Cardiac fibroblast (primary cell): Measurements from ENCODE around the gene KRT27.
"Not testable (repeated sequence)": the region's sequence is repeated elsewhere in the genome, so short reads cannot be mapped to it uniquely, and the experiment has no call there.

Experiments
- DNase-seq, 2 donors: peaks; one replicate each; pipeline versions ENCODE4 v3.0.0 to v3.0.0-alpha.2; 2010; ENCODE audit warnings: low read depth in 2 of 2
- H3K4me3 ChIP-seq, 2 donors: replicated peaks in 1 of 2; 1 replicate in 1 of 2; 2 replicates in 1 of 2; pipeline ENCODE4 v1.5.1; 2011; ENCODE audit warnings: low read depth in 2 of 2, low read length in 2 of 2, mild to moderate bottlenecking in 2 of 2, moderate library complexity in 1 of 2
- TF ChIP-seq, protein P1 (sequence below): IDR thresholded peaks from one replicate; pipeline ENCODE4 v1.5.1; 2011; ENCODE audit warnings: low read depth, mild to moderate bottlenecking, low read length, inconsistent platforms

Gene KRT27

DNA sequence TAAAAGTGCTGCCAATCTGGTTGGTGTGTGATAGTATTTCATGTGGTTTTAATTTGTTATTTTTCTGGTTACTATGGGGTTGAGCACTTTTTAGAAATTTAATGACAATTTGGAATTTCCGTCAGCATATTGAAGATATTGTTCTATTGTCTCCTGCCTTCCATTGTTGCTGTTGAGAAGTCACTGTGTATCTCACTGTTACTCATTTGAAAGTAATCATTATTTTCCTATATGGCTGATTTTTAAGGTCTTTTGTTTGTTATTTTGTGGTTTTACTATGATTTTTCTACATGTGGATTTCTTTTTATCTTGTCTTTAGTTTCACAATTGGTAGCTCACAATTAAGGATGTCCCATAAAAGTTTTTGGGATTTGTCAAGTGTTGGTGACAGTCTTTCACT lies 18.6 kb downstream of the KRT27 start:
- no peak overlapping the region for H3K4me3 ChIP-seq
- TF ChIP-seq, protein P1, sequence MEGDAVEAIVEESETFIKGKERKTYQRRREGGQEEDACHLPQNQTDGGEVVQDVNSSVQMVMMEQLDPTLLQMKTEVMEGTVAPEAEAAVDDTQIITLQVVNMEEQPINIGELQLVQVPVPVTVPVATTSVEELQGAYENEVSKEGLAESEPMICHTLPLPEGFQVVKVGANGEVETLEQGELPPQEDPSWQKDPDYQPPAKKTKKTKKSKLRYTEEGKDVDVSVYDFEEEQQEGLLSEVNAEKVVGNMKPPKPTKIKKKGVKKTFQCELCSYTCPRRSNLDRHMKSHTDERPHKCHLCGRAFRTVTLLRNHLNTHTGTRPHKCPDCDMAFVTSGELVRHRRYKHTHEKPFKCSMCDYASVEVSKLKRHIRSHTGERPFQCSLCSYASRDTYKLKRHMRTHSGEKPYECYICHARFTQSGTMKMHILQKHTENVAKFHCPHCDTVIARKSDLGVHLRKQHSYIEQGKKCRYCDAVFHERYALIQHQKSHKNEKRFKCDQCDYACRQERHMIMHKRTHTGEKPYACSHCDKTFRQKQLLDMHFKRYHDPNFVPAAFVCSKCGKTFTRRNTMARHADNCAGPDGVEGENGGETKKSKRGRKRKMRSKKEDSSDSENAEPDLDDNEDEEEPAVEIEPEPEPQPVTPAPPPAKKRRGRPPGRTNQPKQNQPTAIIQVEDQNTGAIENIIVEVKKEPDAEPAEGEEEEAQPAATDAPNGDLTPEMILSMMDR = no peak
- DNase-seq = no peak

DNA sequence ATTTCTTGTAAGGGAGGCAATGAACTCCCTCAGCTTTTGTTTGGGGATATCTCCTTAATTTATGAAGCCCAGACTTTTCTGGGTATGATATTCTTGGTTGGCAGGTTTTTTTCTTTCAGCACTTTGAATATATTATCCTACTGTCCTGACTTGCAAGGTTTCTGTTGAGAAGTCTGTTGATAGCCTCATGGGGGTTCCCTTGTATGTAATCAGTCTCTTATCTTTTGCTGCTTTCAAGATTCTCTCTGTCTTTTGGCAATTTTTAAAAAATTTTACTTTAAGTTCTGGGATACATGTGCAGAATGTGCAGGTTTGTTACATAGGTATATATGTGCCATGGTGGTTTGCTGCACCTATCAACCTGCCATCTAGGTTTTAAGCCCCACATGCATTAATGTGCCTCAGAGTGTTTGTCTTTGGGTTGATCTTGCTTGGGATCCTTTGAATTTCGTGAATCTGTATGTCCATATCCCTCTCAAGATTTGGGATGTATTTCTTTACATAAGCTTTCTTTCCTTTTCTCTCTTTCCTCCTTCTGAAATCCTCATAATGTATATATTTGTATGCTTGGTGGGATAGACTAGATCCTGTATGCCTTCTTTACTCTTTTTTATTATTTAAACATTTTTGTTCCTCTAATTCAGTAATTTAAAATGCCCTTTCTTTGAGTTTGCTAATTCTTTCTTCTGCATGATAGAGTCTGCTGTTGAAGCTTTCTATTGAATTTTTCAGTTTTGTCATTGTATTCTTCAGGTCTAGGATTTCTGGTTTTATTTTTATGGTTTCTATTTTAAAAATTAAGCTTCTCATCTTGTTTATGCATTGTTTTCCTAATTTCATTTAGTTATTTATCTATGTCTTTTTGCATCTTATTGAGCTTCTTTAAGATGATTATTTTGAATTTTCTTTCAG lies 22.0 kb downstream of the KRT27 start:
- no peak for DNase-seq
- no peak overlapping the region for H3K4me3 ChIP-seq
- TF ChIP-seq, protein P1 = no peak

DNA sequence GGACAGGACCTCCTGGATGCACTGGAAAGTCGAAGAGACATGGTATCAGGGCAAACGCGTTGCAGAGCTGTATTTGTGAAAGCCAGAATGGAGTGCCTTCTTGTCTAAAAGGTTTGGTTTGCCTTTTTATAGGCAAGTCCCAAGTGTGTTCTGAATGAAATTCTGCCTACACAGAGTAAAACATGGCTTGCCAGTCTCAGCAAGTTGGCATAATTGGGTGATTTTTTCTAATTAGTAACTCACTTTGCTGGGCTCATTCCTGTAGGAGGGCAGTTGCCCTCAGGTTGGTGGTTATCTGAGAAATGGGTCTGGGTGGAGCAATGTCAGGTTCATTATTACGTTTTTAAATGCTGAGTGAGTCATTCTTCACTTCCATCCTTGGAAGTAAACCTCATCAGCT lies 27.1 kb downstream of the KRT27 start, which contains the start of gene KRT25:
Gene KRT25, minus strand, starts transcription at position 101 of the 400 bp plus-strand sequence. Its CDS starts 60 bp downstream, at position 41.
- TF ChIP-seq, protein P1 = no peak
- no peak within 1 kb of the TSS for H3K4me3 ChIP-seq
- no peak for DNase-seq

DNA sequence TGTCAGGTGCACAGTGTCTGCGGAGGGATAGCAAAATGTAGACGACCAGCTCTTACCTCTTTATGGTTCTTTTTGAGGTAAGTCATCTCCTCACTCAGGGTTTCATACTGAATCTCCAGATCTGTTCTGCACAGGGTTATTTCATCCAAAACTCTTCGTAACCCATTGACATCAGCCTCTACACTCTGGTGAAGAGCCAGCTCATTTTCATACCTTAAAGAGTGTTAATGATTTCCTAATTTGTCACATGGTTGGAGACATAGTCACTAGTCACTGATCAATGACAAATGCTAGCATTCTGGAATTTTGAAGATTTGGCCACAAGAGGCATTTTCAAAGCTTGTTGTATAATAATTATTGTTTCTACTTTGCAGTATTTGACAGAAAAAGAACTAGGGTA lies 28.5 kb downstream of the KRT27 start:
- no peak overlapping the region for H3K4me3 ChIP-seq
- no peak for DNase-seq
- TF ChIP-seq, protein P1 = no peak

DNA sequence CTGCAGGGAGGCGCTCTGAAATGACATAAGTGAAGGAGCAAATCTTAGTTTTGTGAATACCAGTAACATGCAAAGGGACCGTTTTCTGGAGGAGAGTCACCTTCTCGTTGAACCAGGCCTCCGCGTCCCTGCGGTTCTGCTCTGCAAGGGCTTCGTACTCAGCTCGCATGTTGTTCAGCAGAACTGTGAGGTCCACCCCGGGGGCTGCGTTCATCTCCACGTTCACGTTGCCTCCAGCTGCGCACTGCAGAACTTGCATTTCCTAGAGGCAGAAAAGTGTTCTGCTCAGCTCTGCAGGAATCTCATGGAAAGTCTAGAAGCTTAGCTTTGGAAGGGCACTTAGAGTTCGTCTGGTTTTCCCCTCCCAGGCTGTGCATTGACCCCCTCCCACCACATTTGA lies 31.3 kb downstream of the KRT27 start:
- TF ChIP-seq, protein P1 = no peak
- DNase-seq = no peak
- H3K4me3 ChIP-seq = no peak overlapping the region

DNA sequence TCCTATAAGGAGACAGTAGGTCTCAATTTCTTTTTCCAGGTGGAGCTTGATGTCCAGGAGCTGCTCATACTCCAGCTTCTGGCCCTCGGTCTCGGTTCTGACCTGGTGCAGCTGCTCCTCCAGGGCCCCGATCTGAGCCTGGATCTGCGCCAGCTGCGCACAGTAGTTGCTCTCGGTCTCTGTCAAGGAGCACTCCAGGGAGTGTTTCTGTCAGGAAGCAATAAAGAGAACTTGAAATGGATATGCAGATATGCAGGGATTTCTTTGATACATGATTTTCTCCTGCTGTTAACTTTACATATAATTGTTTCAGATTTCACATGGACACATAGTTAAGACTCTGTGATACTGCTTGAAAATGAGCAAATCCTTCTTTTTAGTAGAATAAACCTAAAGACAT lies 32.0 kb downstream of the KRT27 start:
- no peak overlapping the region for H3K4me3 ChIP-seq
- TF ChIP-seq, protein P1 = no peak
- no peak for DNase-seq

DNA sequence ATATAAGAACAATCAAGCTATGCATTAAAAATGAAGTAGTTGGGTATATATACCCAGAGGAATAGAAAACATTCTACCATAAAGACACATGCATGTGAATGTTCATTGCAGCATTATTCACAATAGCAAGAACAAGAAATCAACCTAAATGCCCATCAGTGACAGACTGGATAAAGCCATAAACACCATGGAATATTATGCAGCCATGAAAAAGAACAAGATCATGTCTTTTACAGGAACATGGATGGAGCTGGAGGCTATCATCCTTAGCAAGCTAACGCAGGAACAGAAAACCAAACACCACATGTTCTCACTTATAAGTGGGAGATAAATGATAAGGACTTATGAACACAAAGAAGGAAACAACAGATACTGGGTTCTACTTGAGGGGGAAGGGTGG lies 33.7 kb downstream of the KRT27 start:
- DNase-seq, H3K4me3 ChIP-seq: not testable (repeated sequence)
